Kidney epithelial cell (primary cell): Measurements from ENCODE around the gene FIBCD1. TPM values are rescaled to one million over a fixed set of nuclear protein-coding genes. Genes with fewer than 3 reads are reported as not detected.
"Not testable (repeated sequence)": the region's sequence is repeated elsewhere in the genome, so short reads cannot be mapped to it uniquely, and the experiment has no call there.

Experiments
- DNase-seq: peaks from one replicate; pipeline ENCODE4 v3.0.0-alpha.2; 2010; ENCODE audit warnings: low read depth
- H3K27me3 ChIP-seq: 2 replicates; pipeline ENCODE4 v1.6.0; 2011; ENCODE audit warnings: low read length; ENCODE audit not compliant: control insufficient read depth, insufficient read depth
- H3K36me3 ChIP-seq: 2 replicates; pipeline ENCODE4 v1.5.1; 2011; ENCODE audit warnings: low read length; ENCODE audit not compliant: control insufficient read depth, insufficient read depth
- H3K4me3 ChIP-seq: 2 replicates; pipeline ENCODE4 v1.5.1; 2011; ENCODE audit warnings: low read depth, mild to moderate bottlenecking, control low read depth, low read length
- CTCF ChIP-seq: IDR thresholded peaks from 2 replicates; pipeline ENCODE4 v1.5.1; 2011; ENCODE audit warnings: mild to moderate bottlenecking, moderate library complexity, low read length, control low read depth, inconsistent platforms; ENCODE audit not compliant: insufficient read depth, poor library complexity, severe bottlenecking
- total RNA-seq: library from RNA; depleted of rRNA; stranded (reverse); fragments of >200 nt; gene quantifications from 2 replicates; pipeline ENCODE4 v1.2.3, GENCODE V29; 2015

The FIBCD1 gene
- total RNA-seq, 1 donor from 2014 or later: 2.6 TPM

- no peak for TF ChIP-seq CTCF
- Histone ChIP-seq H3K36me3 (no peaks in the 10 kb centered on the region), H3K27me3 (peaks cover 4% of the 10 kb centered on the region), H3K4me3 (no peak overlapping the region)
- no peak for DNase-seq
Measured at GRCh38 chr9:130957451-130958203, 18.6 kb upstream of the FIBCD1 start.

GRCh38 chr9:130956636-130957450 lies 17.8 kb upstream of the FIBCD1 start:
- DNase-seq: no peak
- Histone ChIP-seq H3K36me3 (no peaks in the 10 kb centered on the region), H3K4me3 (no peak overlapping the region), H3K27me3 (peaks cover 4% of the 10 kb centered on the region)
- no peak for TF ChIP-seq CTCF

GRCh38 chr9:130955947-130956621 lies 17.0 kb upstream of the FIBCD1 start:
- no peak for DNase-seq
- TF ChIP-seq CTCF: no peak
- H3K4me3 ChIP-seq: no peak overlapping the region
- no peaks in the 10 kb centered on the region for H3K36me3 ChIP-seq
- H3K27me3 ChIP-seq: peaks cover 4% of the 10 kb centered on the region

- not testable (repeated sequence) for H3K4me3 ChIP-seq, H3K27me3 ChIP-seq, H3K36me3 ChIP-seq, DNase-seq
Measured at GRCh38 chr9:130954925-130955324, 15.9 kb upstream of the FIBCD1 start.

- H3K27me3 ChIP-seq: peaks cover 7% of the 10 kb centered on the region
- TF ChIP-seq CTCF: no peak
- H3K36me3 ChIP-seq: no peaks in the 10 kb centered on the region
- H3K4me3 ChIP-seq: no peak overlapping the region
- no peak for DNase-seq
Measured at GRCh38 chr9:130954317-130954716, 15.3 kb upstream of the FIBCD1 start.
